Spleen (tissue), 7 donors: ENCODE results near the gene NUP98.

Experiments used
- POLR2A ChIP-seq, 3 donors: fragments of 450-650 bp; IDR thresholded peaks; one replicate each; pipeline ENCODE4 v1.5.1; 2017; ENCODE audit warnings: antibody characterized with exemption in 3 of 3, mild to moderate bottlenecking in 1 of 3
- POLR2AphosphoS5 ChIP-seq, 3 donors: sonication (generic); formaldehyde crosslinking; IDR thresholded peaks; one replicate each; pipeline ENCODE4 v1.5.1; 2017; ENCODE audit warnings: antibody characterized with exemption in 3 of 3
- TF ChIP-seq, protein P1 (sequence below), 11 experiments: fragments of 200-600 bp in 7 of 11; fragments of 450-650 bp in 4 of 11; sonication (generic) in 4 of 11; IDR thresholded peaks in 8 of 11; conservative IDR thresholded peaks in 3 of 11; 1 replicate in 7 of 11; 2 replicates in 4 of 11; pipeline versions ENCODE4 v1.4.0 to v1.8.0; 2016 to 2021; ENCODE audit warnings: antibody characterized with exemption in 11 of 11, inconsistent platforms in 4 of 11, mild to moderate bottlenecking in 1 of 11
- donor health status: DM: no; HTN: no; CAD: no; lungs with moderate emphysema.
- donor health status: DM: no; HTN: no; CAD: no.
- donor health status: DM: no; HTN: no; CAD: no.

DNA sequence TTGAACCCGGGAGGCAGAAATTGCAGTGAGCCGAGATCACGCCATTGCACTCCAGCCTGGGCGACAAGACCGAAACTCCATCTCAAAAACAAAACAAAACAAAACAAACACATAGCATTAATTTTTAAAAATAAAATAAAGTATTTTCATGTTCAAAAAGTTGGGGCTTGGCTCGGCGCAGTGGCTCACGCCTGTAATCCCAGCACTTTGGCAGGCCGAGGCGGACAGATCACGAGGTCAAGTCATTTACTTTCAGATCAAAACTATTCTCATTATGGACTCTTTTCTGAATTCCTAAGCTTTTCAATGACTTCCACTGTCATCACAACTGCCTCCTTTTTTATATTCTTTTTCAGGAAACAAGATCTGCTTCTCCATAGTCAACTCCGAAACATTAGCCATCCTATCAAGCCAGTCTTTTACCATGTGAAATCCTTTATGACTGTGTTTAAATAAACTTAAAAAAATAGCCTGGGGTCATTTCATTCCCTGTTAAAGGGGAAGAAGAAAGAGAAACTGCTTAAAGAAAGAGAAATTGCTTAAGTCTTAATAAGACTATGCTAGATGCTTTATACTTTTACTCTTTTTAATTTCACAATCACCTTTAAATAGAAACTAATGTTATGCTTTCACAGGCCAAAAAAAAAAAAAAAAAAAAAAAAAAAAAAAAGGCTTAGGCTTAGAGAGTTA, 113.1 kb downstream of the NUP98 start:
- TF ChIP-seq POLR2A (IDR thresholded peaks at IDR 0.05) = no peak
- TF ChIP-seq, protein P1, sequence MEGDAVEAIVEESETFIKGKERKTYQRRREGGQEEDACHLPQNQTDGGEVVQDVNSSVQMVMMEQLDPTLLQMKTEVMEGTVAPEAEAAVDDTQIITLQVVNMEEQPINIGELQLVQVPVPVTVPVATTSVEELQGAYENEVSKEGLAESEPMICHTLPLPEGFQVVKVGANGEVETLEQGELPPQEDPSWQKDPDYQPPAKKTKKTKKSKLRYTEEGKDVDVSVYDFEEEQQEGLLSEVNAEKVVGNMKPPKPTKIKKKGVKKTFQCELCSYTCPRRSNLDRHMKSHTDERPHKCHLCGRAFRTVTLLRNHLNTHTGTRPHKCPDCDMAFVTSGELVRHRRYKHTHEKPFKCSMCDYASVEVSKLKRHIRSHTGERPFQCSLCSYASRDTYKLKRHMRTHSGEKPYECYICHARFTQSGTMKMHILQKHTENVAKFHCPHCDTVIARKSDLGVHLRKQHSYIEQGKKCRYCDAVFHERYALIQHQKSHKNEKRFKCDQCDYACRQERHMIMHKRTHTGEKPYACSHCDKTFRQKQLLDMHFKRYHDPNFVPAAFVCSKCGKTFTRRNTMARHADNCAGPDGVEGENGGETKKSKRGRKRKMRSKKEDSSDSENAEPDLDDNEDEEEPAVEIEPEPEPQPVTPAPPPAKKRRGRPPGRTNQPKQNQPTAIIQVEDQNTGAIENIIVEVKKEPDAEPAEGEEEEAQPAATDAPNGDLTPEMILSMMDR (IDR thresholded peaks at IDR 0.05 in 8 of 11, conservative IDR thresholded peaks at IDR 0.05 in 3 of 11) = no peak
- TF ChIP-seq POLR2AphosphoS5 (IDR thresholded peaks at IDR 0.05) = no peak
